ENCODE results near the gene FSIP1. TPM values are rescaled to one million over a fixed set of nuclear protein-coding genes. Genes with fewer than 3 reads are reported as not detected.

The FSIP1 gene
- total and polyA plus RNA-seq, 9 of the 15 experiments (the other 6 are each of a cell fraction or from before 2014, with no cell fraction given): 0.07 to 0.51 (median 0.29) TPM

DNA sequence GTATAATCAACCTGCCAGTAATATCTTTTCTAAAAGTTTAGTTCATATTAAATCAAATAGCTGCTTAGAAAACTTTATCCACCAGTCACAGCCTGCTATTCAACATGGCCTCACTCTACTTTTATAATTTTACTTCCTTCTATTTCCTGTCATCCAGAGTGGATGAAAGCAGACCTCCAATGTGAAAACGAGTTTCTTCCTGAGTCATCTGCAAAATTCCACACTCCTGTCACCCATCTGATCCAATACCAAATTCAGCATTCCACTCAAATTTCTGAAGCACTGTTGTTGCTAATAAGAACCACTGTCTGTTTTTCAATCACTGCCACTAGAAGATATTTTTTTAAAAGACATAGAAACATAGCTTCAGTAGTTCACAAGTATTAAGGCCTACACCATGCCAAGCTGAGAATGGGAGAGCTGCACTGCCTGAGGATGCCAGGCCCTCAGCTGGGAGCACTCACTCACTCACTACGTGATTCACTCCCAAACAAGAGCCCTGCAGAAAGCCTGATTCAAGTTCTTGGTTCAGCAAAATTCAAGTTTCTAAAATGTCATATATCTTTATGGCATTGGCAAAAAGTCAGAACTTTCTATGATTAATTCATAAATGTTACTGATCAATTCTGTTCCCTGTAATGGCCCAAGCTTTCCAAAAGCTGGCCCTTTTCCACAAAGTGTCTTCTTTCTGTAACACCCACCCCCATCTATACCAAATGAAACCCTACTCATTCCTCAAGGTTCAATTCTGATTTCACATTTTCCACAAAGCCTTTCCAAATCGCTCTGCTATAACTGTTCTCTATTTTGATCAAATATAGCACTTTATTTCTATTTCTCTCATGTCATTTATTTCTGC is 82.9 kb downstream of the FSIP1 start (continued):
- no peak for TF ChIP-seq PCBP2 (IDR thresholded peaks at IDR 0.05; ENCODE audit: low read depth, low read length, poor library complexity, severe bottlenecking)
- no peak for TF ChIP-seq ZNF584 (CRISPR knock-in tag; IDR thresholded peaks at IDR 0.05; ENCODE audit: low read depth)
- TF ChIP-seq RBM15 (IDR thresholded peaks at IDR 0.05; ENCODE audit: insufficient read depth, low read length): no peak
- TF ChIP-seq DMBX1 (CRISPR knock-in tag; IDR thresholded peaks at IDR 0.05; ENCODE audit: borderline replicate concordance): peak; percentile 51; the same call in 1 of the 2 replicates
- no peak for TF ChIP-seq ZNF408 (CRISPR knock-in tag; IDR thresholded peaks at IDR 0.05; ENCODE audit: low read depth)
- no peak for TF ChIP-seq ZNF780A (CRISPR knock-in tag; IDR thresholded peaks at IDR 0.05)
- TF ChIP-seq, protein P1, sequence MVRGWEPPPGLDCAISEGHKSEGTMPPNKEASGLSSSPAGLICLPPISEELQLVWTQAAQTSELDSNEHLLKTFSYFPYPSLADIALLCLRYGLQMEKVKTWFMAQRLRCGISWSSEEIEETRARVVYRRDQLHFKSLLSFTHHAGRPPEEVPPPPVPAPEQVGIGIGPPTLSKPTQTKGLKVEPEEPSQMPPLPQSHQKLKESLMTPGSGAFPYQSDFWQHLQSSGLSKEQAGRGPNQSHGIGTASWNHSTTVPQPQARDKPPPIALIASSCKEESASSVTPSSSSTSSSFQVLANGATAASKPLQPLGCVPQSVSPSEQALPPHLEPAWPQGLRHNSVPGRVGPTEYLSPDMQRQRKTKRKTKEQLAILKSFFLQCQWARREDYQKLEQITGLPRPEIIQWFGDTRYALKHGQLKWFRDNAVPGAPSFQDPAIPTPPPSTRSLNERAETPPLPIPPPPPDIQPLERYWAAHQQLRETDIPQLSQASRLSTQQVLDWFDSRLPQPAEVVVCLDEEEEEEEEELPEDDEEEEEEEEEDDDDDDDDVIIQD (CRISPR knock-in tag; IDR thresholded peaks at IDR 0.05): no peak
- TF ChIP-seq, protein P2, sequence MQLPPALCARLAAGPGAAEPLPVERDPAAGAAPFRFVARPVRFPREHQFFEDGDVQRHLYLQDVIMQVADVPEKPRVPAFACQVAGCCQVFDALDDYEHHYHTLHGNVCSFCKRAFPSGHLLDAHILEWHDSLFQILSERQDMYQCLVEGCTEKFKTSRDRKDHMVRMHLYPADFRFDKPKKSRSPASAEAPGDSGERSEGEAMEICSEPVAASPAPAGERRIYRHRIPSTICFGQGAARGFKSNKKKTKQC (CRISPR knock-in tag; IDR thresholded peaks at IDR 0.05): no peak
- TF ChIP-seq NFIC (IDR thresholded peaks at IDR 0.05): no peak
- TF ChIP-seq, protein P3, sequence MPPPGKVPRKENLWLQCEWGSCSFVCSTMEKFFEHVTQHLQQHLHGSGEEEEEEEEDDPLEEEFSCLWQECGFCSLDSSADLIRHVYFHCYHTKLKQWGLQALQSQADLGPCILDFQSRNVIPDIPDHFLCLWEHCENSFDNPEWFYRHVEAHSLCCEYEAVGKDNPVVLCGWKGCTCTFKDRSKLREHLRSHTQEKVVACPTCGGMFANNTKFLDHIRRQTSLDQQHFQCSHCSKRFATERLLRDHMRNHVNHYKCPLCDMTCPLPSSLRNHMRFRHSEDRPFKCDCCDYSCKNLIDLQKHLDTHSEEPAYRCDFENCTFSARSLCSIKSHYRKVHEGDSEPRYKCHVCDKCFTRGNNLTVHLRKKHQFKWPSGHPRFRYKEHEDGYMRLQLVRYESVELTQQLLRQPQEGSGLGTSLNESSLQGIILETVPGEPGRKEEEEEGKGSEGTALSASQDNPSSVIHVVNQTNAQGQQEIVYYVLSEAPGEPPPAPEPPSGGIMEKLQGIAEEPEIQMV (tag; conservative IDR thresholded peaks at IDR 0.05; ENCODE audit: low read depth): no peak
- no peak for TF ChIP-seq ZNF197 (CRISPR knock-in tag; IDR thresholded peaks at IDR 0.05; ENCODE audit: low read depth)
- no peak for TF ChIP-seq HMG20B (CRISPR knock-in tag; IDR thresholded peaks at IDR 0.05)
- no peak for TF ChIP-seq FOXA1 (IDR thresholded peaks at IDR 0.05; ENCODE audit: borderline replicate concordance)
- TF ChIP-seq CCAR2 (IDR thresholded peaks at IDR 0.05; ENCODE audit: low read depth, low read length): no peak
- TF ChIP-seq, protein P4, sequence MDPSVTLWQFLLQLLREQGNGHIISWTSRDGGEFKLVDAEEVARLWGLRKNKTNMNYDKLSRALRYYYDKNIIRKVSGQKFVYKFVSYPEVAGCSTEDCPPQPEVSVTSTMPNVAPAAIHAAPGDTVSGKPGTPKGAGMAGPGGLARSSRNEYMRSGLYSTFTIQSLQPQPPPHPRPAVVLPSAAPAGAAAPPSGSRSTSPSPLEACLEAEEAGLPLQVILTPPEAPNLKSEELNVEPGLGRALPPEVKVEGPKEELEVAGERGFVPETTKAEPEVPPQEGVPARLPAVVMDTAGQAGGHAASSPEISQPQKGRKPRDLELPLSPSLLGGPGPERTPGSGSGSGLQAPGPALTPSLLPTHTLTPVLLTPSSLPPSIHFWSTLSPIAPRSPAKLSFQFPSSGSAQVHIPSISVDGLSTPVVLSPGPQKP (CRISPR knock-in tag; IDR thresholded peaks at IDR 0.05): no peak
- TF ChIP-seq, protein P5, sequence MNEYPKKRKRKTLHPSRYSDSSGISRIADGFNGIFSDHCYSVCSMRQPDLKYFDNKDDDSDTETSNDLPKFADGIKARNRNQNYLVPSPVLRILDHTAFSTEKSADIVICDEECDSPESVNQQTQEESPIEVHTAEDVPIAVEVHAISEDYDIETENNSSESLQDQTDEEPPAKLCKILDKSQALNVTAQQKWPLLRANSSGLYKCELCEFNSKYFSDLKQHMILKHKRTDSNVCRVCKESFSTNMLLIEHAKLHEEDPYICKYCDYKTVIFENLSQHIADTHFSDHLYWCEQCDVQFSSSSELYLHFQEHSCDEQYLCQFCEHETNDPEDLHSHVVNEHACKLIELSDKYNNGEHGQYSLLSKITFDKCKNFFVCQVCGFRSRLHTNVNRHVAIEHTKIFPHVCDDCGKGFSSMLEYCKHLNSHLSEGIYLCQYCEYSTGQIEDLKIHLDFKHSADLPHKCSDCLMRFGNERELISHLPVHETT (CRISPR knock-in tag; conservative IDR thresholded peaks at IDR 0.05 in 1 of 2, IDR thresholded peaks at IDR 0.05 in 1 of 2): peak in 1 of 2 experiments; percentile 42; a peak in 1 of 4 replicates
- no peak for TF ChIP-seq GTF2A2 (tag; IDR thresholded peaks at IDR 0.05)

Data from K562 (cell line).